Measurements from ENCODE around the gene CRYBB1. TPM values are rescaled to one million over a fixed set of nuclear protein-coding genes. Genes with fewer than 3 reads are reported as not detected.

Gene CRYBB1
- total RNA-seq, 4 donors from 2014 or later, result not detected

- DNase-seq (ENCODE audit: low spot score in 2 of 2), result no peak
- peaks cover 22% of the 10 kb centered on the region for H3K4me1 ChIP-seq
- peaks cover 8% of the 10 kb centered on the region for H3K36me3 ChIP-seq
- WGBS, result 25% methylated on average over 1 of the region's 1 CpG
- H3K27ac ChIP-seq, result no peak overlapping the region
- no peaks in the 10 kb centered on the region for H3K27me3 ChIP-seq
- H3K4me3 ChIP-seq, result no peak overlapping the region
- TF ChIP-seq EP300 (IDR thresholded peaks at IDR 0.05) (no peak), CTCF (IDR thresholded peaks at IDR 0.05) (no peak)
- H3K9me3 ChIP-seq, result no peaks in the 10 kb centered on the region
These were observed 36.8 kb downstream of the CRYBB1 start for GRCh38 chr22:26581026-26581425.

- no peak overlapping the region for H3K27ac ChIP-seq
- DNase-seq (ENCODE audit: low spot score in 2 of 2), result no peak
- H3K4me3 ChIP-seq, result no peak overlapping the region
- no peaks in the 10 kb centered on the region for H3K27me3 ChIP-seq
- H3K9me3 ChIP-seq, result no peaks in the 10 kb centered on the region
- 73% methylated on average over 13 of the region's 13 CpGs for WGBS
- peaks cover 8% of the 10 kb centered on the region for H3K36me3 ChIP-seq
- H3K4me1 ChIP-seq, result peaks cover 19% of the 10 kb centered on the region
- TF ChIP-seq POLR2A (IDR thresholded peaks at IDR 0.05) (no peak), CTCF (IDR thresholded peaks at IDR 0.05) (no peak), POLR2AphosphoS5 (IDR thresholded peaks at IDR 0.05) (no peak), EP300 (IDR thresholded peaks at IDR 0.05) (no peak)
These were observed 37.4 kb downstream of the CRYBB1 start for GRCh38 chr22:26580240-26580962.

- DNase-seq (ENCODE audit: low spot score in 2 of 2), result no peak
- 63% methylated on average over 10 of the region's 10 CpGs for WGBS
- Histone ChIP-seq H3K4me3 (no peak overlapping the region), H3K27me3 (no peaks in the 10 kb centered on the region), H3K27ac (no peak overlapping the region), H3K4me1 (peaks cover 13% of the 10 kb centered on the region), H3K36me3 (peaks cover 8% of the 10 kb centered on the region), H3K9me3 (no peaks in the 10 kb centered on the region)
- TF ChIP-seq EP300 (IDR thresholded peaks at IDR 0.05), result no peak
- no peak for TF ChIP-seq POLR2A (IDR thresholded peaks at IDR 0.05)
- TF ChIP-seq POLR2AphosphoS5 (IDR thresholded peaks at IDR 0.05), result no peak
- TF ChIP-seq CTCF (IDR thresholded peaks at IDR 0.05), result no peak
These were observed 38.4 kb downstream of the CRYBB1 start for GRCh38 chr22:26579331-26579886.

- 94% methylated on average over 7 of the region's 7 CpGs for WGBS
- Histone ChIP-seq H3K36me3 (peaks cover 3% of the 10 kb centered on the region), H3K27ac (no peak overlapping the region), H3K9me3 (no peaks in the 10 kb centered on the region), H3K4me3 (no peak overlapping the region), H3K4me1 (peaks cover 13% of the 10 kb centered on the region), H3K27me3 (no peaks in the 10 kb centered on the region)
- no peak for TF ChIP-seq CTCF (IDR thresholded peaks at IDR 0.05)
- TF ChIP-seq EP300 (IDR thresholded peaks at IDR 0.05), result no peak
- TF ChIP-seq POLR2AphosphoS5 (IDR thresholded peaks at IDR 0.05), result no peak
- no peak for TF ChIP-seq POLR2A (IDR thresholded peaks at IDR 0.05)
- no peak for DNase-seq (ENCODE audit: low spot score in 2 of 2)
These were observed 40.7 kb downstream of the CRYBB1 start for GRCh38 chr22:26577081-26577480.

GRCh38 chr22:26576026-26576680 is 41.7 kb downstream of the CRYBB1 start:
- DNase-seq (ENCODE audit: low spot score in 2 of 2), result no peak
- no peaks in the 10 kb centered on the region for H3K27me3 ChIP-seq
- no peaks in the 10 kb centered on the region for H3K9me3 ChIP-seq
- H3K27ac ChIP-seq, result no peak overlapping the region
- TF ChIP-seq POLR2AphosphoS5 (IDR thresholded peaks at IDR 0.05) (no peak), POLR2A (IDR thresholded peaks at IDR 0.05) (no peak), EP300 (IDR thresholded peaks at IDR 0.05) (no peak), CTCF (IDR thresholded peaks at IDR 0.05) (no peak)
- H3K36me3 ChIP-seq, result no peaks in the 10 kb centered on the region
- H3K4me1 ChIP-seq, result peaks cover 13% of the 10 kb centered on the region
- no peak overlapping the region for H3K4me3 ChIP-seq
- 47% methylated on average over 8 of the region's 8 CpGs for WGBS
